HEK293 (cell line): ENCODE results near the gene TMEM229B.
A peak's percentile ranks its signal among the peaks of the same experiment; 100 is the strongest.

ENCODE experiments used
- CTCF ChIA-PET: fragments of 350-600 bp; formaldehyde crosslinking; extraction: SDS; loops from one replicate; lab custom pipeline; 2021; ENCODE audit warnings: antibody characterized with exemption; lab: Yijun Ruan, JAX
- POLR2A ChIA-PET: fragments of 300-600 bp; formaldehyde crosslinking; extraction: SDS; loops from one replicate; lab custom pipeline; 2020; ENCODE audit warnings: antibody characterized with exemption, inconsistent platforms; lab: Yijun Ruan, JAX
- H3K27ac ChIP-seq: fragments of 200-500 bp; sonication (Bioruptor generic); 2 replicates; pipeline ENCODE4 v1.5.1; 2014; ENCODE audit warnings: low read depth, low read length, control low read depth, inconsistent platforms; ENCODE audit errors: extremely low read depth
- H3K36me3 ChIP-seq, 2 experiments: fragments of 200-500 bp in 1 of 2; sonication (Bioruptor generic) in 1 of 2; 1 replicate in 1 of 2; 2 replicates in 1 of 2; pipeline ENCODE4 v1.5.1; 2014 to 2017; ENCODE audit warnings: inconsistent platforms in 2 of 2, low read length in 2 of 2; ENCODE audit not compliant: control insufficient read depth in 2 of 2, insufficient read depth in 1 of 2
- H3K4me1 ChIP-seq: fragments of 200-500 bp; sonication (Bioruptor generic); 2 replicates; pipeline ENCODE4 v1.5.1; 2014; ENCODE audit warnings: mild to moderate bottlenecking, low read length, inconsistent platforms; ENCODE audit not compliant: control insufficient read depth, insufficient read depth
- H3K4me3 ChIP-seq: 2 replicates; pipeline ENCODE4 v1.5.1; 2011; ENCODE audit warnings: low read depth, mild to moderate bottlenecking, control low read depth, low read length, moderate library complexity
- H3K9me3 ChIP-seq: fragments of 200-500 bp; sonication (Bioruptor generic); 2 replicates; pipeline ENCODE4 v1.5.1; 2014; ENCODE audit warnings: low read depth, low read length, inconsistent platforms; ENCODE audit not compliant: control insufficient read depth, insufficient read depth
- CTCF ChIP-seq: fragments of 450-650 bp; formaldehyde crosslinking; IDR thresholded peaks from 2 replicates; pipeline ENCODE4 v1.5.1; 2016; ENCODE audit warnings: missing biosample characterization, missing genetic modification characterization
- EGR2 ChIP-seq: fragments of 450-650 bp; formaldehyde crosslinking; IDR thresholded peaks from 2 replicates; pipeline ENCODE4 v1.5.1; 2016; ENCODE audit warnings: low read depth, missing biosample characterization, missing genetic modification characterization
- GLI4 ChIP-seq: fragments of 450-650 bp; formaldehyde crosslinking; IDR thresholded peaks from 2 replicates; pipeline ENCODE4 v1.5.1; 2016; ENCODE audit warnings: missing biosample characterization, missing genetic modification characterization
- HOXD13 ChIP-seq: sonication (generic); formaldehyde crosslinking; IDR thresholded peaks from 2 replicates; pipeline ENCODE4 v1.8.0; 2022; ENCODE audit warnings: missing genetic modification reagents, borderline replicate concordance
- REPIN1 ChIP-seq: fragments of 450-650 bp; formaldehyde crosslinking; IDR thresholded peaks from 2 replicates; pipeline ENCODE4 v1.5.1; 2017; ENCODE audit warnings: missing biosample characterization, missing genetic modification characterization, low read depth
- SCRT2 ChIP-seq: fragments of 450-650 bp; formaldehyde crosslinking; IDR thresholded peaks from 2 replicates; pipeline ENCODE4 v1.5.1; 2016; ENCODE audit warnings: missing biosample characterization, missing genetic modification characterization
- SP2 ChIP-seq: fragments of 450-650 bp; formaldehyde crosslinking; IDR thresholded peaks from 2 replicates; pipeline ENCODE4 v1.5.1; 2016; ENCODE audit warnings: missing biosample characterization, missing genetic modification characterization
- TSHZ1 ChIP-seq: fragments of 450-650 bp; formaldehyde crosslinking; IDR thresholded peaks from 2 replicates; pipeline ENCODE4 v1.5.1; 2016; ENCODE audit warnings: missing biosample characterization, missing genetic modification characterization, borderline replicate concordance
- ZNF19 ChIP-seq: fragments of 450-650 bp; formaldehyde crosslinking; IDR thresholded peaks from 2 replicates; pipeline ENCODE4; 2016; ENCODE audit warnings: missing biosample characterization, missing genetic modification characterization, low read depth
- ZNF280C ChIP-seq: fragments of 450-650 bp; formaldehyde crosslinking; IDR thresholded peaks from 2 replicates; pipeline ENCODE4 v1.5.1; 2016; ENCODE audit warnings: missing biosample characterization, missing genetic modification characterization
- ZNF341 ChIP-seq: fragments of 450-650 bp; formaldehyde crosslinking; IDR thresholded peaks from 2 replicates; pipeline ENCODE4; 2016; ENCODE audit warnings: low read depth, missing biosample characterization, missing genetic modification characterization
- ZNF548 ChIP-seq: fragments of 450-650 bp; formaldehyde crosslinking; IDR thresholded peaks from 2 replicates; pipeline ENCODE4 v1.5.1; 2016; ENCODE audit warnings: missing biosample characterization, missing genetic modification characterization
- ZNF585B ChIP-seq: fragments of 450-650 bp; formaldehyde crosslinking; IDR thresholded peaks from 2 replicates; pipeline ENCODE4 v1.5.1; 2016; ENCODE audit warnings: missing biosample characterization, missing genetic modification characterization
- ZNF600 ChIP-seq: fragments of 450-650 bp; formaldehyde crosslinking; IDR thresholded peaks from 2 replicates; pipeline ENCODE4 v1.5.1; 2016; ENCODE audit warnings: missing biosample characterization, missing genetic modification characterization
- ZNF610 ChIP-seq: fragments of 450-650 bp; formaldehyde crosslinking; IDR thresholded peaks from 2 replicates; pipeline ENCODE4 v1.5.1; 2016; ENCODE audit warnings: missing biosample characterization, missing genetic modification characterization, borderline replicate concordance
- ZNF654 ChIP-seq: fragments of 450-650 bp; formaldehyde crosslinking; IDR thresholded peaks from 2 replicates; pipeline ENCODE4 v1.5.1; 2016; ENCODE audit warnings: low read depth, missing biosample characterization, missing genetic modification characterization
- ZNF660 ChIP-seq: fragments of 450-650 bp; IDR thresholded peaks from 2 replicates; pipeline ENCODE4 v1.5.1; 2018; ENCODE audit warnings: missing biosample characterization, mild to moderate bottlenecking, missing genetic modification characterization
- ZNF707 ChIP-seq: fragments of 450-650 bp; formaldehyde crosslinking; IDR thresholded peaks from 2 replicates; pipeline ENCODE4 v1.5.1; 2016; ENCODE audit warnings: missing biosample characterization, missing genetic modification characterization
- ZNF776 ChIP-seq: fragments of 450-650 bp; formaldehyde crosslinking; IDR thresholded peaks from 2 replicates; pipeline ENCODE4 v1.5.0; 2017; ENCODE audit warnings: missing biosample characterization, missing genetic modification characterization, borderline replicate concordance

TMEM229B gene

GRCh38 chr14:67527756-67528155 is 39.2 kb upstream of the TMEM229B start:
- no peaks in the 10 kb centered on the region for H3K36me3 ChIP-seq
- H3K4me3 ChIP-seq, result no peak overlapping the region
- no peaks in the 10 kb centered on the region for H3K9me3 ChIP-seq
- TF ChIP-seq ZNF610 (tag by site-specific recombination) (no peak), ZNF19 (no peak), HOXD13 (CRISPR knock-in tag) (no peak), EGR2 (tag by site-specific recombination) (no peak), TSHZ1 (no peak), ZNF280C (tag by site-specific recombination) (no peak), ZNF548 (tag by site-specific recombination) (no peak), SCRT2 (tag by site-specific recombination) (no peak)
- H3K4me1 ChIP-seq, result peaks cover 6% of the 10 kb centered on the region
- no peak overlapping the region for H3K27ac ChIP-seq
- CTCF ChIA-PET, result interaction anchor here (0.7 to 6.5 kb wide), 11 partner anchors 11 to 176 kb away, joined by 3 to 143 read pairs (median 14); partner anchors contain the start of gene ARG2
- POLR2A ChIA-PET, result no interaction called here

- H3K4me3 ChIP-seq, result no peak overlapping the region
- peaks cover 6% of the 10 kb centered on the region for H3K4me1 ChIP-seq
- H3K9me3 ChIP-seq, result no peaks in the 10 kb centered on the region
- CTCF ChIA-PET, result interaction anchor here (0.6 to 6.5 kb wide), 55 partner anchors 10 to 184 kb away, joined by 3 to 143 read pairs (median 4); partner anchors contain the start of genes ARG2, PIGH and RDH12
- POLR2A ChIA-PET, result interaction anchor here (0.7 to 1.6 kb wide), 3 partner anchors 44 to 169 kb away, joined by 3 to 5 read pairs (median 3); partner anchors contain the start of gene RDH11
- no peak overlapping the region for H3K27ac ChIP-seq
- TF ChIP-seq ZNF600 (tag by site-specific recombination) (0 out of 2 replicates have a peak, but pooled peaks have one; percentile 31), SP2 (no peak), CTCF (tag by site-specific recombination) (peak; percentile 70), GLI4 (no peak), ZNF776 (tag by site-specific recombination) (no peak), REPIN1 (tag by site-specific recombination) (no peak), ZNF585B (tag by site-specific recombination) (0 out of 2 replicates have a peak, but pooled peaks have one; percentile 24), ZNF707 (tag by site-specific recombination) (no peak), ZNF341 (tag by site-specific recombination) (no peak), ZNF654 (tag by site-specific recombination) (peak; percentile 81), ZNF660 (tag by site-specific recombination) (0 out of 2 replicates have a peak, but pooled peaks have one; percentile 16)
- no peaks in the 10 kb centered on the region for H3K36me3 ChIP-seq
Measured at GRCh38 chr14:67526676-67527459, 38.3 kb upstream of the TMEM229B start.
